Fibroblast of villous mesenchyme (primary cell): ENCODE data around the gene AMBP. TPM values are rescaled to one million over a fixed set of nuclear protein-coding genes. Genes with fewer than 3 reads are reported as not detected.

Source experiments
- DNase-seq: peaks from one replicate; pipeline ENCODE4 v3.0.0-alpha.2; 2010; ENCODE audit warnings: low read depth
- H3K4me3 ChIP-seq: 2 replicates; pipeline ENCODE4 v1.5.1; 2011; ENCODE audit warnings: low read depth, mild to moderate bottlenecking, low read length
- total RNA-seq: library from RNA; depleted of rRNA; stranded (reverse); fragments of >200 nt; gene quantifications from 2 replicates; pipeline ENCODE4 v1.2.3, GENCODE V29; 2012
- TF ChIP-seq, protein P1 (sequence below): IDR thresholded peaks from 2 replicates; pipeline ENCODE4 v1.5.1; 2012; ENCODE audit warnings: low read depth, mild to moderate bottlenecking, low read length; ENCODE audit not compliant: insufficient read depth

AMBP gene
- total RNA-seq, 1 donor = not detected

DNA sequence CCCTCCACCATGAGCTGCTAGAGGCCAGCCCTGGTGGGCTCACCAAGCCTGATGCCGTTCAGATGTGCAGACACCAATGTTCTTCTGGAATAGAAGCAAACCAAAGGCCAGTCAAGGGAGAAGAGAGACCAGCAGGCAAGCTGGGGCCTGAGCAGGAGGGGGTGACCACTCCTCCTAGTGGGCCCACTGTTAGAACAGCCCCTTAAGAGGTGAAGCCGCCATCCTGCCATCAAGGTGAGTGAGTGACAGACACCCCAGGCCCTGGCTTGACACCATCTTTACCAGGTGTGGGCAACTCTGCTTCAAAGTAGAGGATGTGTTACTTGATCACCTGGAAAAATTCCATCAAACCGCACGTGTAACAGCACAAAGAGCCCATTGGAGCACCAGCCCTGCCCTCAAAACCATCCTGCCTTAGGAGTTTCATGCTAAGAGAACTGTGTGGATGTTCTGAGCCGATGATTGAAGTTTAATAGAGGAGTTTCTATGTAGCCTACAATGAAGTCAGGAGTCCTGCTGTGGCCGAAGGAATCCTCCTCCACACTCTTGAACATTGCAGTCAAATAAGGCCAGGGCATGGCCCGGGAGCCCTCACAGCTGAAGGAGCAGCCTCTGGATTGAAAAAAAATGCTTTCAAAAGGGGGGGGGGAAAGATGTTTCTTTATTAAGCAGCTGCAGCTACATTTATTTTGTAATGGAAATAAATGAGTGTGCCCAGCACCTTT, 20.8 kb downstream of the AMBP start:
- DNase-seq = no peak
- TF ChIP-seq, protein P1, sequence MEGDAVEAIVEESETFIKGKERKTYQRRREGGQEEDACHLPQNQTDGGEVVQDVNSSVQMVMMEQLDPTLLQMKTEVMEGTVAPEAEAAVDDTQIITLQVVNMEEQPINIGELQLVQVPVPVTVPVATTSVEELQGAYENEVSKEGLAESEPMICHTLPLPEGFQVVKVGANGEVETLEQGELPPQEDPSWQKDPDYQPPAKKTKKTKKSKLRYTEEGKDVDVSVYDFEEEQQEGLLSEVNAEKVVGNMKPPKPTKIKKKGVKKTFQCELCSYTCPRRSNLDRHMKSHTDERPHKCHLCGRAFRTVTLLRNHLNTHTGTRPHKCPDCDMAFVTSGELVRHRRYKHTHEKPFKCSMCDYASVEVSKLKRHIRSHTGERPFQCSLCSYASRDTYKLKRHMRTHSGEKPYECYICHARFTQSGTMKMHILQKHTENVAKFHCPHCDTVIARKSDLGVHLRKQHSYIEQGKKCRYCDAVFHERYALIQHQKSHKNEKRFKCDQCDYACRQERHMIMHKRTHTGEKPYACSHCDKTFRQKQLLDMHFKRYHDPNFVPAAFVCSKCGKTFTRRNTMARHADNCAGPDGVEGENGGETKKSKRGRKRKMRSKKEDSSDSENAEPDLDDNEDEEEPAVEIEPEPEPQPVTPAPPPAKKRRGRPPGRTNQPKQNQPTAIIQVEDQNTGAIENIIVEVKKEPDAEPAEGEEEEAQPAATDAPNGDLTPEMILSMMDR = no peak
- H3K4me3 ChIP-seq = no peak overlapping the region

DNA sequence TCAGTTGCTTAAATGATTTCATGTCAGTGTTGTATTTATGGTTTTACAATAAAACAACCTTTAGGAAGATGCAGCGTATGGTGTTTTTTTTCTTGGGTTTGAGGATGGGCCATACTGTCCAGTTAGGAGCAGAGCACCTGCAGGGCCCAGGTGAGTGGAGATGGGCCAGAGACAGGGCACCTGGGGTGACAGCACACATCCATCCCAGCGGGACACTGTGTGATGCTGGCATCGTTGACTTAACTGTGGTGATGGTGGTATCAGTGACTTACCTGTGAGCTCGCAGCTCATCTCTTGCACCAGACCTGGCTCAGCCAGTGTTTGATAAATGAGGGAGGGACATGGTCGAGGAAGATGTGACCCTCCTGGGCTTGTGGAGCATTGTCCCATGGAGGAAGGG, 21.6 kb downstream of the AMBP start:
- no peak overlapping the region for H3K4me3 ChIP-seq
- DNase-seq = no peak
- TF ChIP-seq, protein P1 = no peak

DNA sequence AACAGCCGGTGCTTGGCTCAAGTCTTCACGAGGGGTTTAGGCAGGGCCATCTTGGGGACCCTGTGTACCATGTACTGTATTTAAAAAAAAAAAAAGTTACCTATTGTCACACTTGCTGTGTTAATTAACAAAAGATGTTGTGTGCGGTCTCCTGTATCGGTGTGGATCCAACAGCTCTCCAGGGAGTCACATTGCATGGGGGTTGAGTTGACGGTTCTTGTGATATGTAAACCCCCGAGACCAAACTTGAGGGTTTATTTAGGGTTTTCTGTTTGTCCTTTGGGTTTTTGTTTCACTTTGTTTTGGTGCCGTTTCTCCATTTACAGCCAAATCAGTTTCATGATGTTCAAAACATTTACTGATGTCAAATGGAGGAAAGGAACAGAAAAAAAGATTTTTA, 22.2 kb downstream of the AMBP start:
- H3K4me3 ChIP-seq = no peak overlapping the region
- TF ChIP-seq, protein P1 = no peak
- DNase-seq = no peak

DNA sequence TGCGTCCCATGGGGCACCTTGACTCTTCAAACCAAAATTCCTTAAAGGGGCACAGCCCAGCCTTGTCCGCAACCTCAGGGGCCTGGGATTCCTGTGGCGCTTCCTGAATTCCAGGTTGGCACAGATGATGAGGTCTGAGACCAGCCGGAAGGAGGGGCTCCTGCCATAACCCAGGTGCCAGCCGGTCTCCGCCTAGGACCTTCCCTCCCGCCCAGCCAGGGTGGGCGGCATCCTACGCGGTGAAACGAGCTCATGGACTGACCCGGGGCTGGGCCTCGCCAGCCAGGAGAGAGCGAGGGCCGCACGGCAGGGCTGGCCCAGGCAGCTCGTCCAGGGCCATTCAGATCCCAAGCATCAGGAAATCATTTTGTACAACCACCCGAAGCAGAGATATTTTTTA, 23.0 kb downstream of the AMBP start:
- no peak overlapping the region for H3K4me3 ChIP-seq
- no peak for DNase-seq
- TF ChIP-seq, protein P1 = no peak

DNA sequence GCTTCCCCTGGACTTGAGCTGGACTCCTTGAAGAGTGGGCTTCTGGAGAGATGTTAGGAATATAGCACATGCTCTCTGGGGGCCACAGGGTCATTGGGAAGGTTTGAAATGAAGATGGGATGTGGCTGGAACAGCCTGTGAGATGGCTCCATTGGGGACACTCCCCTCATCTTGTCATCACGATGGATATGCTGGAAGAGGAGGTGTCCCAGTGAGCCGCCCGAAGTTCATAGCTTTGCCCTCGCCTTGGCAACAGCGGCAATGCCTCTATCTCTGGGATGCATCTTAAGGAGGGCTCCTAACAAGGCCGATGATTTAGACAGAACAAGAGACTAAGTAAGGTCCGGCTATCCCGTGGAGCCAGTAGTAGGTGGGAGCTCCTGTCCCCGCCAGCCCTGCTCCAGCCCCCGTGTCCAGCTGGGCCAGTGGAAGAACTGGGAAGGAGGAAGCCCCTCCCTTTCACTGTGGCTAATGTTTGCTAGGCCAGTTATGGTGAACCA, 23.9 kb downstream of the AMBP start:
- DNase-seq = no peak
- H3K4me3 ChIP-seq = no peak overlapping the region
- TF ChIP-seq, protein P1 = no peak

DNA sequence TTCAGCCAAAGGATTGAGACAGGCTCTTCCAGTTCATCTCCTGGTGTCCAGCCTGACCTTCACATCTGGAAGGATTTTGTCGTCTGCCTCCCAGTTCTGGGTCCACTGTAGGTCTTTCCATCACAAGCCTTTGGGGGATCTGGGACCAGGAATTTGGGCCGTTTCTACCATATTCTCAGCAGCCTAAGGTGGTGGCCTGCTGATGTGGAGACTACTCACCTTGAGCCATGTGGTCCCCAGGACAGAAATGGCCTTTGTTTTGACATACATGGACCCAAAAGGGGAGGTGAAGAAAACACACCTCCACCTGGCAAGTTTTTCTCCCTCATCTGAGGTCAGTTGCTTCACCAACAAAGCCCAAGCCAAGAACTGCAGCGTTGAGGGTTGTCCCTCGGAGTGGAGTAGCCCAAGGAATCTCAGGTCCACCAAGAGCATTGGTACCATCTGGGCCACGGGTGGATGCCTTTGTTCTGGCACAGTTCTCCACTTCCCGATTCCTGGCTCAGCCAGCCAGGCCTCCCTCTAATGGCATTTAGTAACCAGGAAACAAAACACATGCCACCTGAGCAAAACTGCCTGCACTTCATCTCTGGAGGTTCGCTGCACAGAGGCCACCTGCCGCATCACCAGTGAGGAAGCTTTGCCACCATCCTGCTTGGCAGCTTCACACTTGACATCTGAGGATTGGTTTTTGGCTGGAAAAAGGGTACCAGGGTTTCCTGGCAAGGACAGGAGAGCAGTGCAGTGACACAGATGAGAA, 24.7 kb downstream of the AMBP start:
- H3K4me3 ChIP-seq = no peak overlapping the region
- TF ChIP-seq, protein P1 = no peak
- DNase-seq = no peak
